ENCODE results near the gene COL17A1.

COL17A1 gene

DNA sequence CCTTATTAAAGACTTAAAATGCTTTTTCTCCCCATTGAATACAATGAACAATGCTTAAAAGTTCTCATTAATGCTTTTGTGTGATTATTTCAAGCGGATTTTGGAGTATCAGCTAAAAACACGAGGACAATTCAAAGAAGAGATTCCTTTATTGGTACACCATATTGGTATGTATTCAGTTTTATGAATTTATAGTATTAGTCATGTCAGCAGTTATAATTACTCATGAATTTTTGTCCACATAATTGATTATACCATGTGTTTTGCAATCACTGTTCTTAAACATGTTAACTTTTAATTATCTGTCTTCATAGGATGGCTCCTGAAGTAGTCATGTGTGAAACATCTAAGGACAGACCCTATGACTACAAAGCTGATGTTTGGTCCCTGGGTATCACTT, 86.9 kb downstream of the COL17A1 start:
- Histone ChIP-seq H3K4me3 (no peak overlapping the region), H3K27ac (no peak overlapping the region)
- TF ChIP-seq, protein P1, sequence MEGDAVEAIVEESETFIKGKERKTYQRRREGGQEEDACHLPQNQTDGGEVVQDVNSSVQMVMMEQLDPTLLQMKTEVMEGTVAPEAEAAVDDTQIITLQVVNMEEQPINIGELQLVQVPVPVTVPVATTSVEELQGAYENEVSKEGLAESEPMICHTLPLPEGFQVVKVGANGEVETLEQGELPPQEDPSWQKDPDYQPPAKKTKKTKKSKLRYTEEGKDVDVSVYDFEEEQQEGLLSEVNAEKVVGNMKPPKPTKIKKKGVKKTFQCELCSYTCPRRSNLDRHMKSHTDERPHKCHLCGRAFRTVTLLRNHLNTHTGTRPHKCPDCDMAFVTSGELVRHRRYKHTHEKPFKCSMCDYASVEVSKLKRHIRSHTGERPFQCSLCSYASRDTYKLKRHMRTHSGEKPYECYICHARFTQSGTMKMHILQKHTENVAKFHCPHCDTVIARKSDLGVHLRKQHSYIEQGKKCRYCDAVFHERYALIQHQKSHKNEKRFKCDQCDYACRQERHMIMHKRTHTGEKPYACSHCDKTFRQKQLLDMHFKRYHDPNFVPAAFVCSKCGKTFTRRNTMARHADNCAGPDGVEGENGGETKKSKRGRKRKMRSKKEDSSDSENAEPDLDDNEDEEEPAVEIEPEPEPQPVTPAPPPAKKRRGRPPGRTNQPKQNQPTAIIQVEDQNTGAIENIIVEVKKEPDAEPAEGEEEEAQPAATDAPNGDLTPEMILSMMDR (IDR thresholded peaks at IDR 0.05) = no peak
- no peak for DNase-seq (ENCODE audit: low spot score)

DNA sequence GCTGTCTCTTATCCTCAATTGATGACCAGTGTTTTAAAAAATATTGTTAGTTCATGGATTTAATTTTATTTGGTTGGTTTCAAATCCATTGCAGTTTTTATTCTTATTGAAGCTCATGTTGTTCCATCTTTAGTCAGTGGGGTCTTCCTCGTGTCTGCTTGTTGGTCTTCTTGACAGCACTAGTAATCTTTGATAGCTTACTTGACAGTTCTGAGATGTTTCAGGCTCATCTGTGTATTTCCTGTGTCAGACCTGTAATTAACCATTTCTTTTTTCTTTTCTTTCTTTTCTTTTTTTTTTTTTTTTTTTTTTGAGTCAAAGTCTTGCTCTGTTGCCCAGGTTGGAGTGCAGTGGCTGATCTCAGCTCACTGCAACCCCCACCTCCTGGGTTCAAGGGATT, 90.5 kb downstream of the COL17A1 start:
- H3K4me3 ChIP-seq = no peak overlapping the region
- TF ChIP-seq, protein P1 (IDR thresholded peaks at IDR 0.05) = no peak
- H3K27ac ChIP-seq = no peak overlapping the region
- DNase-seq (ENCODE audit: low spot score) = no peak

DNA sequence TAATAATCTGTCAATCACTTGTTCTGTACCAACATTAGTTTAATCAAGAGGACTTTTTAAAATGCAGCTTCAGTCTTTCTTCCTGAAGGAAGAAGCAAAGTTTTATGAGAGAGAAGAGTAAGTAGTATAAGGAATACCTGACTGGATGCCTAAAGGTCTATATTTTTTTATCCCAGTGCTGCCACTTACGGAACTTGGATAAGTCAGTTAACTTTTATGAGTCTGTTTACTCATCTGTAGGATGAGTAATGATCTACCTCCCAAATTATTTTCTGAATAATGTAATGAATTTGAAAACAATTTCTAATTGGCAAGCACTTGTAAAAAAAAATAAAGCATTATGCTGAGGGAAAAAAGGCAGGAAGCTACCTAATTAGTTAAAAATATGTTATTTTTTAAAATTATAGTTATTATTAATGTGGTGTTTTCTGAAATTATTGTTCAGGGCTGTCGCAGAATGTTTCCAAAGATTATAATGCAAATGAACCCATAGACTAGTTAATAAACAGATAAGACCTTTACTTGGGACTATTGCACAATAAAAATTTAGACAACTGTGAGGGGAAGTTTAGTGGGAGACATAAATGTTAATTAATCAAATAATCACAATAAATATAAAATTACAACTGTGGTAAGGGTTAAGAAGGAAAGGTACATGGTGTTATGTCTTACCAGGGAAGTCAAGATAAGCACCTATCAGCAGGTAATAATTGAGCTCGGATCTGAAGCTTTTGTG, 94.1 kb downstream of the COL17A1 start:
- Histone ChIP-seq H3K27ac (no peak overlapping the region), H3K4me3 (no peak overlapping the region)
- no peak for DNase-seq (ENCODE audit: low spot score)
- TF ChIP-seq, protein P1 (IDR thresholded peaks at IDR 0.05) = no peak

DNA sequence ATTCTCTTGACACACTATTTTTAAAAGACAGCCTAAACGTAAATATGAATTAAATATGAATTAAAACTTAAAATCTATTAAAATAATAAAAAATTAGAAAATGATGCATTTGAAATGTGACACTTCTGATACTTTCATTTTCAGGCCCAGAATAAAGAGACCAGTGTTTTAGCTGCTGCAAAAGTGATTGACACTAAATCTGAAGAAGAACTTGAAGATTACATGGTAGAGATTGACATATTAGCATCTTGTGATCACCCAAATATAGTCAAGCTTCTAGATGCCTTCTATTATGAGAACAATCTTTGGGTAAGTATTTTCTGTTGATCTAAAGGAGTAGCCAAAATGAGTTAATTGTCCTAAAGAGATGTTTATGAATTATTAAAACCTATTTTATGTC, 95.1 kb downstream of the COL17A1 start:
- no peak for DNase-seq (ENCODE audit: low spot score)
- TF ChIP-seq, protein P1 (IDR thresholded peaks at IDR 0.05) = no peak
- Histone ChIP-seq H3K27ac (no peak overlapping the region), H3K4me3 (no peak overlapping the region)

DNA sequence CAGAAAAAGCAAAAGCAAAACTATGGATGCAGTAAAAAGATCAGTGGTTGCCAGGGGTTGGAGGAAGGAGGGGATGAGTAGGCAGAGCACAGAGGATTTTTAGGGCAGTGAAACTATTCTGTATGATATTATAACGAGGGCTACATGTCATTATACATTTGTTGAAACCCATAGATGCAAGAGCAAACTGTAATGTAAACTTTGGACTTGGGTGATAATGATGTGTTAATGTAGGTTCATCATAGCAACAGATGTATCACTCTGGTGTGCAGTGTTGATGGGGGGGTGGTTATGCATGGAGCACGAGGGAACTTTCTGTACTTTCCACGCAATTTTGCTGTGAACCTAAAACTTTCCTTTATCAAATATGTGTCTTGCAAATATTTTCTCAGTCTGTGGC, 95.6 kb downstream of the COL17A1 start:
- TF ChIP-seq, protein P1 (IDR thresholded peaks at IDR 0.05) = no peak
- H3K4me3 ChIP-seq = no peak overlapping the region
- DNase-seq (ENCODE audit: low spot score) = no peak
- no peak overlapping the region for H3K27ac ChIP-seq

DNA sequence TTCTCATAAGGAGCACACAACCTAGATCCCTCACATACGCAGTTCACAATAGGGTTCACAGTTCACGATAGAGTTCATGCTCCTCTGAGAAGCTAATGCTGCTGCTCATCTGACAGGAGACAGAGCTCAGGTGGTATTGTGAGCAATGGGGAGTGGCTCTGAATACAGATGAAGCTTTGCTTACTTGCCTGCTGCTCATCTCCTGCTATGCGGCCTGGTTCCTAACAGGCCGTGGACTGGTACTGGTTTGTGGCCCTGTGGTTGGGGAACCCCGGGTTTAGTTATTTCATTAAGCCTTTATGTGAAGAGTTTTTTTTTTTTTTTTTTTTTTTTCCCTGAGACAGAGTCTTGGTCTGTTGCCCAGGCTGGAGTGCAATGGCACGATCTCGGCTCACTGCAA, 99.3 kb downstream of the COL17A1 start:
- no peak for DNase-seq (ENCODE audit: low spot score)
- TF ChIP-seq, protein P1 (IDR thresholded peaks at IDR 0.05) = no peak
- no peak overlapping the region for H3K4me3 ChIP-seq
- H3K27ac ChIP-seq = no peak overlapping the region

DNA sequence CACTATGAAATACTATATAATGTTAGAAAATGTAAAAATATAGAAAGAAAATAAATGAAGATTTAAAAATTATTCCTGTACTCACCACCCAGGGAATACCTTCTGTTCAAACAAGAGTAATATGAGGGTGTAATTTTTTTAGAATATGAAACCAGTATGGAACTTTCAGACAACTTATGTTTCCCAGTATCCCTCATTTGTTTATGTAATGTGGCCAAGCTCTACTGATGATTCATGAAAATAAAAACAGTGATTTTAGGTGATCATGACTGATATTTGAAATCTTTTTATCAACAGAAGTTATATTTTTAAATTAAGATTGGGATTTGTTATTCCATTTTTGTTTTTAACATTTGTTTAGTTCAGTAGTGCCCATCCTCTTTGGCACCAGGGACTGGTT, 100.0 kb downstream of the COL17A1 start:
- no peak for DNase-seq (ENCODE audit: low spot score)
- TF ChIP-seq, protein P1 (IDR thresholded peaks at IDR 0.05) = no peak
- Histone ChIP-seq H3K27ac (no peak overlapping the region), H3K4me3 (no peak overlapping the region)
